ENCODE data around the gene CELF4.
"Not testable (repeated sequence)": the region's sequence is repeated elsewhere in the genome, so short reads cannot be mapped to it uniquely, and the experiment has no call there.

Gene CELF4

GRCh38 chr18:37361335-37362157, 204.1 kb downstream of the CELF4 start:
- Histone ChIP-seq H3K4me3 (ENCODE audit: low read depth, low read length) (no peak overlapping the region), H3K36me3 (no peaks in the 10 kb centered on the region), H3K9me3 (no peaks in the 10 kb centered on the region), H3K27me3 (no peaks in the 10 kb centered on the region), H3K4me1 (no peaks in the 10 kb centered on the region)
- TF ChIP-seq CTCF (IDR thresholded peaks at IDR 0.05; ENCODE audit: low read depth, low read length), result no peak
- DNase-seq, result no peak

GRCh38 chr18:37358061-37358460, 207.5 kb downstream of the CELF4 start:
- H3K36me3 ChIP-seq; H3K4me3 ChIP-seq (ENCODE audit: low read depth, low read length); DNase-seq; H3K9me3 ChIP-seq; H3K4me1 ChIP-seq; H3K27me3 ChIP-seq: not testable (repeated sequence)

GRCh38 chr18:37355772-37356171, 209.8 kb downstream of the CELF4 start:
- Histone ChIP-seq H3K4me1 (no peaks in the 10 kb centered on the region), H3K27me3 (no peaks in the 10 kb centered on the region), H3K4me3 (ENCODE audit: low read depth, low read length) (no peak overlapping the region), H3K36me3 (no peaks in the 10 kb centered on the region), H3K9me3 (no peaks in the 10 kb centered on the region)
- no peak for TF ChIP-seq CTCF (IDR thresholded peaks at IDR 0.05; ENCODE audit: low read depth, low read length)
- peak; percentile 41 for DNase-seq

GRCh38 chr18:37351110-37351509, 214.5 kb downstream of the CELF4 start:
- Histone ChIP-seq H3K27me3 (no peaks in the 10 kb centered on the region), H3K9me3 (no peaks in the 10 kb centered on the region), H3K4me1 (no peaks in the 10 kb centered on the region), H3K4me3 (ENCODE audit: low read depth, low read length) (no peak overlapping the region), H3K36me3 (no peaks in the 10 kb centered on the region)
- DNase-seq, result no peak
- TF ChIP-seq CTCF (IDR thresholded peaks at IDR 0.05; ENCODE audit: low read depth, low read length), result no peak

- H3K9me3 ChIP-seq, result no peaks in the 10 kb centered on the region
- no peak for TF ChIP-seq CTCF (IDR thresholded peaks at IDR 0.05; ENCODE audit: low read depth, low read length)
- H3K4me3 ChIP-seq (ENCODE audit: low read depth, low read length), result no peak overlapping the region
- H3K4me1 ChIP-seq, result no peaks in the 10 kb centered on the region
- no peaks in the 10 kb centered on the region for H3K27me3 ChIP-seq
- no peaks in the 10 kb centered on the region for H3K36me3 ChIP-seq
- no peak for DNase-seq
Measured at GRCh38 chr18:37348729-37349128, 216.9 kb downstream of the CELF4 start.

GRCh38 chr18:37346048-37346447, 219.6 kb downstream of the CELF4 start:
- Histone ChIP-seq H3K36me3 (no peaks in the 10 kb centered on the region), H3K4me3 (ENCODE audit: low read depth, low read length) (no peak overlapping the region), H3K27me3 (no peaks in the 10 kb centered on the region), H3K4me1 (peaks cover 4% of the 10 kb centered on the region; the same call in 1 of the 2 replicates), H3K9me3 (no peaks in the 10 kb centered on the region)
- no peak for TF ChIP-seq CTCF (IDR thresholded peaks at IDR 0.05; ENCODE audit: low read depth, low read length)
- peak; percentile 31 for DNase-seq
